ENCODE data around the gene MARK4.

DNA sequence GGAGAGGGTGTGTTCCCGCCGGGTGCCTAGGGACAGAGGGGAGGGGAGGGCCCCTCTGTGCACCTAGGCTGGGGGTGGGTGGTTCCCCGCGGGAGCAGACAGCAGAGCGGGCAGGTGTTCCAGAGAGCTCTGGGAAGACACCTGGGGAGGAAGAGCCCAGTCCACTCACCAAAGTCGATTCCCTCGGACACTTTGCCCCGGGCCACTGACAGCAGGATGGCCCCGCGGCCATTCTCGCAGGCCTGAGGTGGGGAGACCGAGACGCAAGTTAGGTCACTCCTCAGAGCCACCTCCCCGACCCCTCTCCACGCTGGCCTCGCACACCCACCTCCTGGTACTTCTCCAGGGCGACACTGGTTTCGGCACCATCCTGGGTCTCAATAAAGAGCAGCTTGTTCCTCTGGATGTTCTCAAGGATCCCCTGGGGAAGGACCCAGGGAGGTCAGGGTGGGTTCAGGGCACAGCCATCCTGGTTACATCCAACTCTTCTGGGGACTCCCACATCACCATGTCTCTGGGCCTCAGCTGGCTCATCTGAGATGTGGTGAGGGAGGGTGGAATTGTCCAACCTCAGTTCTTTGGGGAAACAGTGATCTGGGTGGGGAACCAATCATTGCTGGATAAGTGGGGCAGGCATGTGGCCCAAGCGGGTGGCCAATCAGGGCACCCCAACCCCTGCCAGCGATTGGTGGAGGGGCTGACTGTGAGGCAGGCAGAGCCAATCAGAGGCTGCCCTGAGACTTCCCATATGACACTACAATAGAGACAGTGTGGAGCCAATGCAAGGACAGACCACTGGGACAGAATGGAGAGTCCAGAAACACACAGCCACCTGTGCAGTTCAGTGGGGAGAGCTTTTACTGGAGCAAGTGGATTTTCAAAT, 102.1 kb downstream of the MARK4 start:
- TF ChIP-seq, protein P1, sequence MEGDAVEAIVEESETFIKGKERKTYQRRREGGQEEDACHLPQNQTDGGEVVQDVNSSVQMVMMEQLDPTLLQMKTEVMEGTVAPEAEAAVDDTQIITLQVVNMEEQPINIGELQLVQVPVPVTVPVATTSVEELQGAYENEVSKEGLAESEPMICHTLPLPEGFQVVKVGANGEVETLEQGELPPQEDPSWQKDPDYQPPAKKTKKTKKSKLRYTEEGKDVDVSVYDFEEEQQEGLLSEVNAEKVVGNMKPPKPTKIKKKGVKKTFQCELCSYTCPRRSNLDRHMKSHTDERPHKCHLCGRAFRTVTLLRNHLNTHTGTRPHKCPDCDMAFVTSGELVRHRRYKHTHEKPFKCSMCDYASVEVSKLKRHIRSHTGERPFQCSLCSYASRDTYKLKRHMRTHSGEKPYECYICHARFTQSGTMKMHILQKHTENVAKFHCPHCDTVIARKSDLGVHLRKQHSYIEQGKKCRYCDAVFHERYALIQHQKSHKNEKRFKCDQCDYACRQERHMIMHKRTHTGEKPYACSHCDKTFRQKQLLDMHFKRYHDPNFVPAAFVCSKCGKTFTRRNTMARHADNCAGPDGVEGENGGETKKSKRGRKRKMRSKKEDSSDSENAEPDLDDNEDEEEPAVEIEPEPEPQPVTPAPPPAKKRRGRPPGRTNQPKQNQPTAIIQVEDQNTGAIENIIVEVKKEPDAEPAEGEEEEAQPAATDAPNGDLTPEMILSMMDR (IDR thresholded peaks at IDR 0.05 in 4 of 5, conservative IDR thresholded peaks at IDR 0.05 in 1 of 5) = no peak
- no peak for TF ChIP-seq POLR2A (IDR thresholded peaks at IDR 0.05)
